Adrenal gland (tissue), 12 donors: ENCODE results near the gene SOAT2. TPM values are rescaled to one million over a fixed set of nuclear protein-coding genes. Genes with fewer than 3 reads are reported as not detected.

Experiments
- DNase-seq, 7 donors: peaks; one replicate each; pipeline ENCODE4 v3.0.0-alpha.2; 2019 to 2020
- H3K27ac ChIP-seq, 5 donors: fragments of 200-600 bp; sonication (generic) in 4 of 5; 1 replicate in 3 of 5; 2 replicates in 2 of 5; pipeline versions ENCODE4 v1.5.1 to v1.8.0; 2016 to 2020; ENCODE audit warnings: mild to moderate bottlenecking in 1 of 5
- H3K27me3 ChIP-seq: fragments of 200-600 bp; 2 replicates; pipeline ENCODE4 v1.8.0; 2021
- H3K36me3 ChIP-seq, 2 donors: fragments of 200-600 bp; replicated peaks in 1 of 2; 1 replicate in 1 of 2; 2 replicates in 1 of 2; pipeline versions ENCODE4 v1.5.1 to v1.8.0; 2018 to 2022
- H3K4me1 ChIP-seq, 2 donors: fragments of 200-600 bp; replicated peaks in 1 of 2; 1 replicate in 1 of 2; 2 replicates in 1 of 2; pipeline versions ENCODE4 v1.5.1 to v1.8.0; 2018 to 2021
- H3K4me3 ChIP-seq, 4 donors: fragments of 200-600 bp; sonication (generic) in 3 of 4; one replicate each; pipeline ENCODE4 v1.5.1; 2016 to 2018
- H3K9me3 ChIP-seq, 3 donors: fragments of 200-600 bp; sonication (generic) in 1 of 3; replicated peaks in 1 of 3; 1 replicate in 2 of 3; 2 replicates in 1 of 3; pipeline versions ENCODE4 v1.5.1 to v1.8.0; 2016 to 2021
- CTCF ChIP-seq, 6 experiments: fragments of 450-650 bp in 4 of 6; fragments of 200-600 bp in 2 of 6; sonication (generic) in 1 of 6; IDR thresholded peaks; 1 replicate in 5 of 6; 2 replicates in 1 of 6; pipeline versions ENCODE4 v1.5.1 to v1.8.0; 2016 to 2021; ENCODE audit warnings: antibody characterized with exemption in 6 of 6, mild to moderate bottlenecking in 2 of 6, moderate library complexity in 1 of 6
- POLR2A ChIP-seq, 2 donors: fragments of 450-650 bp; IDR thresholded peaks; one replicate each; pipeline ENCODE4 v1.6.1; 2017; ENCODE audit warnings: antibody characterized with exemption in 2 of 2, mild to moderate bottlenecking in 2 of 2, moderate library complexity in 1 of 2
- WGBS, 4 donors: extraction: QIAGEN DNeasy Blood & Tissue Kit in 2 of 4; methylation state at CpG; one replicate each; pipeline versions ENCODE4 v1.1.5 to v1.1.7; 2013 to 2017; 5-methylcytosine and 5-hydroxymethylcytosine counted together
- intact Hi-C, 2 donors: fragments of 100-400 bp; cut with DNase I; formaldehyde crosslinking; loops; one replicate each; pipeline versions ENCODE4 v1.14.1 to v1.15.0; 2022 to 2023
- polyA plus RNA-seq, 3 donors: library from polyadenylated mRNA; stranded (reverse); fragments of 200-250 nt in 2 of 3; fragments of 350-450 nt in 1 of 3; fragmentation: Illumina TruSeq in 1 of 3; extraction: RNeasy Lipid Tissue Mini Kit (QIAGEN cat#74804) in 1 of 3; gene quantifications; one replicate each; pipeline ENCODE4 v1.2.3, GENCODE V29; 2013 to 2014
- total RNA-seq, 9 donors: library from RNA; depleted of rRNA in 4 of 9; stranded (reverse); fragments of >200 nt in 4 of 9; fragments of 120-200 nt in 1 of 9; fragmentation: NEBNext Ultra II Directional in 1 of 9; extraction: Animal tissue kit (Norgen Biotek cat#: 25700) in 1 of 9; gene quantifications; one replicate each; pipeline versions ENCODE4 v1.1.0 to v1.2.4, GENCODE V29; 2013 to 2023
- donor health status: healthy with polysubstance abuse.
- donor health status: Bipolar disorder and iron deficiency.
- donor health status: DM: yes; HTN: yes; CAD: no.
- donor health status: DM: no; HTN: no; CAD: no.
- donor health status: DM: no; HTN: no; CAD: no.
- donor health status: DM: yes; HTN: yes; CAD: no.

SOAT2 gene
- total and polyA plus RNA-seq, 12 donors, result 0.34 to 0.79 (median 0.48) TPM; not detected in 9

- WGBS, 4 donors, result 43 to 49% (median 47%) methylated on average over 11 of the region's 11 CpGs
- peak overlapping the region in 2 of 5 donors; percentile 71 to 83 for H3K27ac ChIP-seq
- peak in 1 of 6 experiments; percentile 13 for TF ChIP-seq CTCF (IDR thresholded peaks at IDR 0.05)
- no peak for TF ChIP-seq POLR2A (IDR thresholded peaks at IDR 0.05)
- peaks cover 25 to 53% of the 10 kb centered on the region in 2 donors for H3K4me1 ChIP-seq
- no peaks in the 10 kb centered on the region for H3K27me3 ChIP-seq
- peaks cover 0 to 28% of the 10 kb centered on the region in 2 donors for H3K36me3 ChIP-seq
- no peaks in the 10 kb centered on the region for H3K9me3 ChIP-seq
- intact Hi-C loops, result no loop called here
- DNase-seq, result peak in 6 of 7 donors; percentile 73 to 88 (median 80)
- H3K4me3 ChIP-seq, result no peak overlapping the region
These were observed 31.4 kb upstream of the SOAT2 start for GRCh38 chr12:53071591-53072551.

- Histone ChIP-seq H3K4me3 (no peak overlapping the region), H3K9me3 (no peaks in the 10 kb centered on the region), H3K4me1 (peaks cover 25 to 66% of the 10 kb centered on the region in 2 donors), H3K36me3 (peaks cover 0 to 31% of the 10 kb centered on the region in 2 donors), H3K27ac (peak overlapping the region in 2 of 5 donors; percentile 41 to 60), H3K27me3 (no peaks in the 10 kb centered on the region)
- WGBS, 4 donors, result 71 to 79% (median 76%) methylated on average over 6 of the region's 6 CpGs
- TF ChIP-seq POLR2A (IDR thresholded peaks at IDR 0.05) (no peak), CTCF (IDR thresholded peaks at IDR 0.05) (no peak)
- peak in 1 of 7 donors; percentile 49 for DNase-seq
- intact Hi-C loops, result no loop called here
These were observed 29.4 kb upstream of the SOAT2 start for GRCh38 chr12:53073881-53074280.

DNA sequence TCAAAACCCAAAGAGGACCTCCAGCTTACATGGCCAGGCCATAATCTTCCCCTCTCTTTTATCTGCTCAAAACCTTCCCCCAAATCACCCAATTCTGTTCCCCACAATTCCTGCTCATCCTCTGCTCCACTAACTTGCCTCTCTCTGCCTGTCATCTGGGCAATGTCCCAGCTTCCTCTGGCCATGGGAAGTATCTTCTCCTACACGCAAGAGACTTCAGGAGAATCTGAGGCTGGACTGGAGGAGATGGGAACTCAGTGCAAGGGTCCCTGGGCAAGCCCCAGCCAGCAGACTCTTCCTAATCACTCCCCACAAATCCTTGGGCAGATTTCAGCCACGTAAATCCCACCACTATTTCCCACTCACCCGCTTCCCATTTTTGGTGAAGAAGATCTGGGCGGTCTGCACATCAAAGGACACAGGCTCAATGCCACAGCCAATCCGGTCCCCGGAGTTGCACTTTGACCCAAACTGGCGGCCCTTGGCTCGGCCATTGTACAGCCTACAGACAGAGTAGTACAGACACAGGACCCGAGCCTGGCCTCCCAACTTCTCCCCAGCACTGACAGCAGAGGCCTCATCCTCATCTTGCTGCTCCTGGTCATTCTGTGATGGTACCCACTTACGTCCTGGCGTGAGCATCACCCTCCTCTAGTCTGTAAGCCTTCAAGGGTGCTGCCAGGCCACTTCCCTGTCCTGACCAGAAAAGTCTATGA, 28.8 kb upstream of the SOAT2 start:
- no peak for TF ChIP-seq POLR2A (IDR thresholded peaks at IDR 0.05)
- no peak for TF ChIP-seq CTCF (IDR thresholded peaks at IDR 0.05)
- Histone ChIP-seq H3K4me1 (peaks cover 25 to 60% of the 10 kb centered on the region in 2 donors), H3K27me3 (no peaks in the 10 kb centered on the region), H3K4me3 (no peak overlapping the region), H3K9me3 (no peaks in the 10 kb centered on the region), H3K27ac (peak overlapping the region in 2 of 5 donors; percentile 41 to 60), H3K36me3 (peaks cover 0 to 31% of the 10 kb centered on the region in 2 donors)
- peak in 1 of 7 donors; percentile 53 for DNase-seq
- 90 to 92% (median 91%) methylated on average over 11 of the region's 11 CpGs for WGBS, 4 donors
- intact Hi-C loops, result no loop called here

DNA sequence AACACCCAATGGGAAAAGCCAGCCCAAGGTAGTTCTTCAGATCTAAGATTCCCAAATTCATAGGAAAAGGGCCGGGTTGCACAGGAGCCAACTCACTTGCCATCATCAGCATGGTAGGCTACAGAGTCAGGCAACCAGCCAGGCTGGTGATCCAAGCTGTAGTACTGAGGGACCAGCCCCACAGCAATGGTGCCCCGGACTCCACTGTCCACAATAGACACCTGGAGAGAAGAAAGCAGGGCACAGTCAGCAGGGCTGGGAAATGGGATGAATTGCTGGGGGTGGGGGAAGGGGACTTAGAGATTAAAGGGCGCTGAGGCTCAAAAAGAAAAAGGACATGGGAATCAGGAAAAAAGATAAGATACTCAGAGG, 28.3 kb upstream of the SOAT2 start:
- H3K4me3 ChIP-seq, result no peak overlapping the region
- TF ChIP-seq POLR2A (IDR thresholded peaks at IDR 0.05) (no peak), CTCF (IDR thresholded peaks at IDR 0.05) (no peak)
- H3K27me3 ChIP-seq, result no peaks in the 10 kb centered on the region
- H3K9me3 ChIP-seq, result no peaks in the 10 kb centered on the region
- intact Hi-C loops, result no loop called here
- peaks cover 0 to 31% of the 10 kb centered on the region in 2 donors for H3K36me3 ChIP-seq
- peak overlapping the region in 2 of 5 donors; percentile 41 to 62 for H3K27ac ChIP-seq
- peak in 1 of 7 donors; percentile 49 for DNase-seq
- 80 to 94% (median 90%) methylated on average over 3 of the region's 3 CpGs for WGBS, 4 donors
- peaks cover 27 to 60% of the 10 kb centered on the region in 2 donors for H3K4me1 ChIP-seq
